ENCODE measurements around the gene MFN1.

The MFN1 gene

DNA sequence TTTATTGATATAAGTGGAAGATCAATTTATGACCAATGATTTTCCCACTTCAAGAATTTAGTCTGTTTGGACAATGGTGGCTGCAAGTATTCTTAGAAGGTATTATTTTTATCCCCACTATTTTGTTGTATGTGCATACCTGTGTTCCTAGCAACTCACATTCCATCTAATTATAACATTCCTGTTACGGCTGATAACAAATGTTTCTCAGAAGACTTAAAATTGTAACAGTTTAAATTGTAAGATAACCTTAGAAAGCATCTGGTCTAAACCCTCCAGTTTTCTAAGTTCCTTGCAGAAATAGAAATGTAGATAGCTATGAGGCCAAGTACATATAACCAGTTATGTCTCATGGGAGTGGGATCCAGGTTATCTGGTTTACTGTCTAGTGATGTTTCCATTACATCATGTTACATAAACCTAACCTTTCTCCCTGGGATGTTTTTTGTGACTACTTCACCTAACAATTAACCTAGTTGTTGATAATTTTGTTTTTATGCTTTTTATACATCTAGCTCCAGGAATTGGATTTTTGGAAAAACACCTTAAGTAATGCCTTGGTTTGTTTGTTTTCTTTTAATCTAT, 11.1 kb upstream of the MFN1 start:
- DNase-seq (ENCODE audit: low read depth in 3 of 3) = no peak

DNA sequence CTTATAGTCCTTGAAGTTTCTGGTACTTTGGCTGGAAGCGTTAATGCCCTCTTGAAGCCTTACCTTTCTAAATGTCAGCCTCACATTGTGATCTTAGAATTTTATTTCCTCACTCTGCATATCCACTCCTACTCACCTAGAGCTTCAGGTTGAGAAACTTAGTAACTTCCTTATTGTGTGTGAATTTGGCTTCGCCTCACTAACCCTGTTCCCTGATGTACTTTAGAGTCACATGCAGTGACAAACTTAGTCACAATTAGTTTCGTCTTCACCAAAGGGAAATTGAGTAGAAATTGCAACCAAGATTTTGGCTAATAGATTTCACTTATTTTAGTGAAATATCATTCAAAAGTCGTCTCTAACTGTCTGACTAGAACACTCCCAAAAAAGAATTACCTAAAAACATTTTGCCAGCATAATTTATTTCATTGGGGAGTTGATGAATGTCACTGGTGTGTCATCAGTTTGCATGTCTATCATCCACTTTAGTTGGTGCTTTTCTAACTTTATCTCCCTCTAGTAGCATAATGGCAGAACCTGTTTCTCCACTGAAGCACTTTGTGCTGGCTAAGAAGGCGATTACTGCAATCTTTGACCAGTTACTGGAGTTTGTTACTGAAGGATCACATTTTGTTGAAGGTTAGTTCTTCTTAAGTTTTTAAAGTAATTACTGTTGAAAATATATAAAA, 960 bp downstream of the MFN1 start:
- DNase-seq (ENCODE audit: low read depth in 3 of 3) = no peak

DNA sequence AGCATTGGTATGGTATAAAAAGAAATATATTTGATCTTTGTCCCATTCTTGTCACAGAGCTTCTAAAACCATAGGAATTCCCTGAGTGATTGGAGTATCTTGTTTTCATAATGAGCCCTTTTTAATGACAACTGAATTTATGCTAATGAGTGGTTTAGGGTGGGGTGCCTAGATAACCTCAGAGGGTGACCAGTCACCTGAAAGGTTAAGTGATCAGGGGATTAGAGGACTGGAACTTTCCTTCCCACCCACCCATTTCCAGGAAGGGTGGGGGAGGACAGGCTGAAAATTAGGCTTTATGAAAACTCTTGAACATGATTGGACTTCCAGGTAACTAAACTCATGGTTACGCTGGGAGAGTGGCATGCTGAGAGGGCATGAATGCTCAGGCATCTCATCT, 8.5 kb downstream of the MFN1 start:
- no peak for DNase-seq (ENCODE audit: low read depth in 3 of 3)

DNA sequence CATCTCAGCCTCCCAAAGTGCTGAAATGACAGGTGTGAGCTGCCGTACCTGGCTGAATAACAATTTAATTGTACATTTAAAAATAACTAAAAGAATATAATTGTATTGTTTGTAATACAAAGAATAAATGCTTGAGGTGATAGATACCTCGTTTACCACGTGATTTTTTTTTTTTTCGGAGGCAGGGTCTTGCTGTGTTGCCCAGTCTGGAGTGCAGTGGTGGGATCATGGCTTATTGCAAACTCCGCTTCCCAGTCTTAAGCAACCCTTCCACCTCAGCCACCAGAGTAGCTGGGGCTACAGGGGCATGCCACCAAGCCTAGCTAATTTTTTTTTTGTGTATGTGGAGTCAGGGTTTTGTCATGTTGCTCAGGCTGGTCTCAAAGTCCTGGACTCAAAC, 15.8 kb downstream of the MFN1 start:
- DNase-seq (ENCODE audit: low read depth in 3 of 3) = no peak

DNA sequence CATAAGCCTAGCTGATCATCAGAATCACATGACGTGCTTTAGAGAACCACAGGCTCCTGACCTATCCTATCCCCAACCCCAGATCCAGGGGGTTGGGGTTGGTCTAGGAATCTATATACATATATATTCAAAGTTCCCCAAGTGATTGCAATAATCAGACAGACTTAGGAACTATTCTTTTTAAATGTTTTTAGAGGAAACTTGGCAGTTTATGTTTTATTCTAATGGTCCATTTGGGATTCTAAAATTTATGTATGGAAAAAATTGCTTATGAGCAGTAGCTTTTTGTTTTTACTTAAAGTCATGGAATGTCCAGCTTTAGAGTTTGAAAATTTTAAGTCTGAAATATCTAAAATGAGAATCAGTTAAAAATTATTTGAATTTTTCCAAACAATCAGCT, 22.1 kb downstream of the MFN1 start:
- DNase-seq (ENCODE audit: low read depth in 3 of 3) = no peak

DNA sequence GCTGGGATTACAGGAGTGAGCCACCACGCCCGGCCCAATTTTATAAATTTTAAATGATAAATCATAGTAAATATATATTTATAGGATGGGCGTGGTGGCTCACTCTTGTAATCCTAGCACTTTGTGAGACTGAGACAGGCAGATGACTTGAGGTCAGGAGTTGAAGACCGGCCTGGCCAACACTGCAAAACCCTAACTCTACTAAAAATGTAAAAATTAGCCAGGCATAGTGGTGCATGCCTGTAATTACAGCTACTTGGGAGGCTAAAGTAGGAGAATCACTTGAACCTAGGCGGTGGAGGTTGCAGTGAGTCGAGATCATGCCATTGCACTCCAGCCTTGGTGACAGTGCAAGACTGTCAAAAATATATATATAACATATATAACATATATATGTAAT, 26.4 kb downstream of the MFN1 start:
- DNase-seq (ENCODE audit: low read depth in 3 of 3) = no peak

DNA sequence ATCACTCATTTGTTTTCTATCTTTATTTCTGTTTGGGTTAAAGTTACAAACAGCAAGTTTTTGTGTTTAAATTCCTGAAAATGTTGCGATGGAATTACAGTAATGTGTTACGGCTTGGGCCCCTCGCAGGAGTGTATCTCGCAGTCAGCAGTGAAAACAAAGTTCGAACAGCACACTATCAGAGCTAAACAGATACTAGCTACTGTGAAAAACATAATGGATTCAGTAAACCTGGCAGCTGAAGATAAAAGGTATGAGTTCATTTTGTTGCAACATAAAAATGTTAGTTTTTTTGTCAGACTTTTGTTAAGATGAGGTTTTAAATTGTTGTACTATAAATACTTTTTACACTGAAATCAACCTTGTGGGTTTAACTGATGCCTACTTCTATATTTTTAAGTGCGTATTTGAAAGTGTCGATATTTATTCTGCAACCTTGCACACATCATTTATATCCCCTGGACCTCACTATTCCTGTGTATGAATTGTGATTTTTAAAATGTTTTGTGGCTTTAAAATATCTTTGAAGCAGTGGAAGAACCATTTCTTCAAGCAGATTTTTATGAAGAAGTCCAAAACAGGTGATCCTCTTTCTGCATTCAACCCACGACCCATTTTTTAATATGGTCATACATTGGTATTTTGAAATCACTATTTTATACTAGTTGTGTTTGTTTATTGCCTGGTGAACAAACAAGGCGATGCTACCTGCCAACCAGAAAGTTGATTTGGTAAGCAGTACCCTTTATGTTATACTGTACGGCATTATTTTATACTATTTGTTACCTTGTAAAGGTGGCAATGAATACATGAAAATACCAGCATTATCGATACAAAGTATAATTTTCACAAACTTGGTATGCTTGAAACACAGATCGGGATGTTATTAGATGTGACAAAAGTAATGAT, 27.8 kb downstream of the MFN1 start:
- no peak for DNase-seq (ENCODE audit: low read depth in 3 of 3)

DNA sequence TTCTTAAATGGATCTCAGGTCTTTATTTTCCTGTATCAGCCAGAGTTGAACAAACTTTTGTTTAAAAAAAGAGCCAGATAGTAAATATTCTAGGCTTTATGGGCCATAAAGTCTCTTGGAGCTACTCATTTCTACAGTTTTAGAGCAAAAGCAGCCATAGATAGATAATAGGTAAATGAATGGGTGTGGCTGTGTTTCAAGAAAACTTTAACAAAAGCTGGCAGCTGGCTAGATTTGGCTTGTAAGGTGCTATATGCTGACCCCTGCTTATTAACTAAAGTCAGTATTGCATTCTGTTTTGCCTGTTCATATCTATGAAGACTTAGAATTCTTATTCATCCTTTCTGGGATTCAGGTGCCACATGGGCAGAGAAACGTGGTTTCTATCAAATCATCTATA, 29.0 kb downstream of the MFN1 start:
- DNase-seq (ENCODE audit: low read depth in 3 of 3) = no peak

DNA sequence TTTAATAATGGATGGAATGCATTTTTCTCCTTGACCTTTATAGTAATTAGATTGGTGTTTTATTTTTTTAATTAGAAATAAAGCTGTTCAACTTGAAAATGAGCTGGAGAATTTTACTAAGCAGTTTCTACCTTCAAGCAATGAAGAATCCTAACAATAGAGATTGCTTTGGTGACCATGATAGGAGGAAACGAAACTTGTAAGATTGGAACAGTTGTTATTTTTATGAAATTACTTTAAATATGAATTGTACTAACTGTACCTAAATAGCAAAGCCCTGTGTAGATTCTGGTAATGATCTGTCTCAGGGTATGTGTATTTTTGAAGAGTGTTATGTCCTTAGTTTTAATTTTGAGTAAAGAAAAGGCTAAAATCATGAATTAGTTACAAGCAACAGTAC, 44.4 kb downstream of the MFN1 start:
- no peak for DNase-seq (ENCODE audit: low read depth in 3 of 3)

DNA sequence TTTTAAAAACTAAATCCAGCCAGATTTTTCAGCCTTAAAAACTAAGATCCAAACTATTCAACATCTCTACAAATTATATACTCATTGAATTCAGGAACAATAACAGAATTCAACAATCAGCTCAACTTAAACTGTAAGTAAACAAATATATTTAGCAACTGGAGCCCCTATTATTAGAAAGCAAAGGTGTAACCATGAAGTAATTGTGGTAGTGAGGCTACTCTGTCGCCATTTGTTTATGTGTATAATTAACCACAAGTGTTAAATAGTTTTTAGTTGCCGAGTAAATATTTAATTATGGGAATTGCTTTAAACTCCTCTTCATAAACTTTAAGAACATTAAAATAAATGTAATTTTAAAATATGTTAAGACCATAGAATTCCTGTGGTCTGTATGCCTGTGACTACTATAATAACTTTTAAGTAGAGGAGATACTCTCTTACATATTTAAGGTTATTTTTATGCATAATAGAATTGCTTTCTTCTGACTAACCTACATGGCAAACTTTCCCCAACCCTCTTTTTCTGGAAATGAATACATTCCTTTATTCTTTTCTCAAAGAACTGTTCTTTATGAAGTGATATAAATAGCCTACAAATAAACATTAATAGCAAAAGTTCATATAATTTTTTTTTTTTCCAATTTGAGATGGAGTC, 51.2 kb downstream of the MFN1 start:
- DNase-seq (ENCODE audit: low read depth in 3 of 3) = no peak

DNA sequence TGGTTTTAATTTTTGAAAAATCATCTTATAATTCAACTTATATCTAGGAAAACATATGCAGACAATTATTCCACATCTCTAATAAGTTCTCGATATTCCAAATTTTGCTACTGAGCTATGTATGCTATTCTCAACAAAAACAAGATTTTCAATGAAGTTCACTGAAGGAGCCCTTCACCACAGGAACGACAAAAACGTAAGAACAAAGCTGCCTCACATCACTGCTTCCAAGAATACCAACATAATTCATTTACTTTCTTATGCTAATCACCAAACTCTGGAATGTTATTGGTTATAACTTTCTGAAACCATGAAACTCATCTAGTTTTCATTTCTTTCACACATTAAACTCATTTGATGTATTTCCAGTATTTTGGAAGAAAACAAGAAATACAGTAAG, 54.1 kb downstream of the MFN1 start:
- DNase-seq (ENCODE audit: low read depth in 3 of 3) = no peak

DNA sequence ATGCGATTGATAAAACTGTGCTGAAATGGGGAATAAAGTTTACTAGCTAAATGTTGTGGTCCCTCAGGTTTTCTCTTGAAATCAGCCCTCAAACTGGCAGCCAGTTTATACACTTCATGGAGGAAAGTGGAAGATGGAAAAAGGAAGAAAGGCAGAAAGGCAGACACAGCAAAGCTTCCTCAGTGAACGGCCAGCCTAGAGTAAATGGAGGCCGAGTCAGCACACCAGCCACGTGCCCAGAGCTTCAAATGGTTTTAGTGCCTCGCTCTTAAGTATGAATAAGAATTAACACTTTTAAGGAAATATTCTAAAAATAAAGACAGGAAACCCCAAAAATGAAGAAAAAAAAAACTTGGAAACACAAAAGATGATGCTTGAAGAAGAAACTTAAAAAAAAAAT, 55.5 kb downstream of the MFN1 start:
- DNase-seq (ENCODE audit: low read depth in 3 of 3) = no peak

DNA sequence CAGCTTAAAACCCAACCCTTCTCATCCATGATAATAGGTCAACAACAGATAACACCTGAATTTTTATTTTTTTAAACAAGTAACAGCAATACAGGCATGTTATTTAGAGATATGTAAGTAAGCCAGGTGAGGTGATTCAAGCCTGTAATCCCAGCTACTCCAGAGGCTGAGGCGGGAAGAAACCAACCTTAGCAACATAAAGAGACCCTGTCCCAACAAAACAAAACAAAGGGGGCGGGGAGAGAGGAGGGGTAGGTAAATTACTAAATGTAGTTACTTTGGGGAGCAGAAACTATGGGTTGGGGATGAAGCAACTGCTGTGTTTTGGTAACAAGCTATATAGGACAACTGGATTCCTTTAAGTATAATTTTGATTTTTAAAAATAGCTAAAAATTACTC, 56.8 kb downstream of the MFN1 start:
- no peak for DNase-seq (ENCODE audit: low read depth in 3 of 3)

DNA sequence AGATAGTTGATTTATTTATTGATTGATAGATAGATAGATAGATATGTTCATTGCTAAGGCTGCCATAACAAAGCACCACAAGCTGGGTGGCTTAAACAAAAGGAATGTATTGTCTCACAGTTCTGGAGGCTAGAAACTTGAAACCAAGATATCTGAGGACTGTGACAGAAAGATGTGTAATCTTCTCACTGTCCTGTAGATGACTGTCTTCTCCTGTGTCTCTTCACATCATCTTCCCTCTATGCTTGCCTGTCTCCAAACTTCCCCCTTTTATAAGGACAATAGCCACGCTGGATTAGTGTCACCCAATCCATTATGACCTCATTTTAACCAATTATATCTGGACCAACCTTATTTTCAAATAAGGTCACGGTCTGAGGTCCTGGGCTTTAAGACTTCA, 62.8 kb downstream of the MFN1 start:
- DNase-seq (ENCODE audit: low read depth in 3 of 3) = no peak

DNA sequence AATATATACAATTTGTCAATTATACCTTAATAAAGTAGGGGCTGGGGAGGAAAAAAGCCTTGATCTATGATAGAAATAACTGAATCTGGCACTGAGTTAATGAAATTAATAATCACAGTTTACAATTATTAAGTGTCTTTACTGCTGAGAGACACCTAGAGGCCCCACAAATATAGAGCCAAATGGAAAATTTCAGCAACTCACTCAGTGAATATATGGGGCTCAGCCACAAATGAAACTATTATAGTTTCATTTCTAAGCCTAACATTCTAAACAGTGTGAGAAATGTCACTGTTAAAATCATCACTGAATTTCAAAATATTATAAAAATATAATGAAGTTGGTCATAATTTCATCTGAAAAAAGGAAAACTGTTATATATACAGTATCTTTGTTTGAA, 63.5 kb downstream of the MFN1 start:
- DNase-seq (ENCODE audit: low read depth in 3 of 3) = no peak

DNA sequence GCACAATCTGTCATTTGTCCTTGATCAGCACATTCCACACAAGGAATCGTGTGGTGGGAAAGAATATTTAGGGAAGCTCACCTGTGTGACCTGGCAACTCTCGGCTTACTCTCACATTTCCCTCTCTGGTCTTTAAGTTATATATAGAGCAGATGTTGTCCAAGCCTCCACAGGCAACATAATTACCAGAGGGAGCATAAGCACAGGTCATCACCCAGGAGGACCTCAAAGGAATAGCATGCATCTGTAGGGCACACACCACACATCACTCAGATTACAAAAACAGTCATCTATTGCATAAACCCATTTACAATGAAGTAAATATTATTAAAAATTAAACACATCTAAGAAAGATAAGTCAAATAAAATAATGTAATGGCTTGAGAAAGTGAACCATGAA, 67.3 kb downstream of the MFN1 start:
- DNase-seq (ENCODE audit: low read depth in 3 of 3) = no peak

DNA sequence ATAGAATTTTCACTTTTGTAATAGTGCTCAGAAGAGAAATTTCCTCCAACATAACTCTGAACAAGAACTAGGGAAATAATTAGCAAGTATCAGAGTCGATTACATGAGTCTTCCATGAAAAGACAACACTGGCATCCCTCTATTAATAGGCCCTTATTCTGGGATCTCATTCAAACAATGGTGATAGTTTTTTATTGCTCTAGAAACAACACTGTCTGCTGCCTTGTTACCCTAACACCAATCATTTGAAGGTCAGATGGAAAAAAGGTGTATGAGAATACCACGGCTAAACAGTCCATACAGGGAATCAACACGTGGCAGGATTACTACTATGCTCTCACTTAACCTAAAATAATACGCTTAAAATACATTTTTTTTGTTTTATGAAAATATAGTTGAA, 67.9 kb downstream of the MFN1 start:
- no peak for DNase-seq (ENCODE audit: low read depth in 3 of 3)

DNA sequence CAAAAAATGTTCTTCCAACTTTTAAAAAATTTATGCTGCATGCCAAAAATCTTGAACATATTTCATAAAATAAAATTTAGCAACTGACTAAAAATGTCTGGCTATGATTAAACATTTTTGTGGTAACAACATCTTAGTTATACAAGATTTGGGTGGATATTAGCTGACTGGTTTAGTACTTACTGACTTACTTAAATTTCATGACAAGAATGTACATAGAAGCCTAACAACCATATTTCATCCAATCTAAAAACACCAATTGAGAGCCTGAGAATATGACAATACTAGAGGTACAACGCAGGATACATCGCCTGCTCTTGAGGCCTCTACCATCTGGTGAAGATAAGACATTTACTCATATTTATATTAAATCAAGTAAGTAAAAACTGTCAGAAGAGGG, 69.2 kb downstream of the MFN1 start:
- DNase-seq (ENCODE audit: low read depth in 3 of 3) = no peak

DNA sequence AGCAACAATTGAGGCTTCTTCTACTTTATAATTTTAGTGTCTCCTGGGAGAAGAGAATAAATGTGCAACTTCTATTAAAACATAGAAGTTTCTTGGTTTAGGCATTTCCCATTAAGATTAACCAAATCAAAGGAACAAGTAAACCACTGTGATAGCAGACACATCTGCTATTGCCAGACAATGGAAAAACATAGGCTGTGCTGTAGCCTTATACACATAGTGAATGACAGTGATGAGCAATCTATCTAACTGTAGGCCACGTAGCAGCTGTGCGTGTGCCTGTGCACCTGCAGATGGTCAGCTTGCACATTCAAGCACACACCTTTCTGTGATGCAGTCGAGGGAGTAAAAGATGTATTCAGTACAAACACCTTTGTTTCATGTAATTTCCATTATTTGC, 71.1 kb downstream of the MFN1 start:
- no peak for DNase-seq (ENCODE audit: low read depth in 3 of 3)

DNA sequence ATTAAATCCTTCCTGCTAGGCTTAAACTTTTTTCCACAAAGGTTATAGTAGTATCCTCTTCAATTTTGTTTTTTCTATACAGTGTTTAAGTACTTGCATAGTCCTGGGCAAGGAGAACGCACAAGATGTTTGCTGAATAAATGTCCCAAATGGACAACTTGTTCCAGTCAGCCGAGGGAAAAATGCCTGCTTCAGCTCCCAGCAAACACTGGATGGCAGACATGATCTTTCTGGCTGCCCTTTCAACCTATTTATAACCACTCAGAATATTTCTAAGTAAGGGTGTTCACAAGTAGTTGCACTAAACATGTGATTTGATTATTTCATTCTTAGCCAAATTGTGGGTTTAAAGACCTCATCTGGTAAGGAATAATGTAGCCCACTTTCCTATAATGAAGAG, 74.0 kb downstream of the MFN1 start:
- DNase-seq (ENCODE audit: low read depth in 3 of 3) = no peak

DNA sequence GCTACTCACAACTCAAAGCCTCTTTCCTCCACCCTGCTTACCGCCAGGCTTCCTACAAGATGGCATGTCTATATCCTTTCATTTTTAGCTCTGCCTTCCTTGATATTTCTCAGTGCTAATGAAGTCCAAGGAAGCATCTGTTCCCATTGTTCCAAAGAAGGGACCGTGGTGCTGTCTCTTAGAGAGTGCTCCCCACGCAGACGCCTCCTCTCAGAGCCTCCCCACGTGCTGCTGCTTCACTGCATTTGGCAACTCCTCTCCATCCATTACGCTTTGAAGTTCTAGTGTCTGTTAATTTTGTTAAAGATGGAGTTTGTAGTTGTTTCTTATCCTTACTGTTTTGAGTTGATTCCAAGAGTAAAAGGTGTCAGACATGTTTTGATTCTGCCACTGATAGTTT, 77.6 kb downstream of the MFN1 start:
- no peak for DNase-seq (ENCODE audit: low read depth in 3 of 3)

DNA sequence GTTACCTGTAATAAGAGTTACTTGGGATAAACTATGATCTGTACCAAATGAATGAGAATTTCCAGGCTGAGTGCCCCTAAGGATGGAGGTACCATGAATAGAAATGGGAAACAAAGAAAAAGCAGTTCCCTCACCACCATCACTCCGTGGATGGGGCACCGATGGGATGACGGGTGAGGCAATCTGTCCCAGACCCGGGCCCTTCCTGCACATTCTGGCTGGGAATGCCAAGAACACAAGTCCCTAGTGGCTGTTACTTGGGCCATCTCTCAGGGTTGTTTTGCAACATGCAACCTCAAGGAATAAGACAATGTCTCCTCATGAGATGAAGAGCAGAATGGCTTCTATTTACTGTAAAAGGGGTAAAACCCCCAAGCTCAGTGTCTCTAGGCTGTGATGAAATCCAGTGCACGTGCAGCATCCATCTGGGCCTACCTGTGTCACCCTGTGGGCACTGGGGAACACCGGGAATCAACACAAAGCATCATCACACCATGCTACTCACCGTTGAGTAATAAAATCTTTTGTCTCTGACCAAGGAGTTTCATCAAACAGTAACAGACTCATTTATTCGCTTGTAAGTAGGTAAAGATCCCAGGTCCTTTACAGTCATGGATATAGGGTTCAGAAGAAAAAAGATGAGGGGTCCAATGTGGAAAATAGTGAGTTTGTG, 81.5 kb downstream of the MFN1 start:
- DNase-seq (ENCODE audit: low read depth in 3 of 3) = no peak
